AG04449 (cell line): ENCODE measurements around the gene VSIG8.

Experiments
- CTCF ChIA-PET: fragments of 350-600 bp; formaldehyde crosslinking; extraction: SDS; loops from one replicate; lab custom pipeline; 2021; ENCODE audit warnings: antibody characterized with exemption; lab: Yijun Ruan, JAX
- POLR2A ChIA-PET: fragments of 400-600, 350-600 bp; formaldehyde crosslinking; extraction: SDS; loops from one replicate; lab custom pipeline; 2020; ENCODE audit warnings: antibody characterized with exemption, inconsistent platforms; lab: Yijun Ruan, JAX
- DNase-seq: peaks from one replicate; pipeline ENCODE4 v3.0.0-alpha.2; 2010; ENCODE audit warnings: low read depth, low spot score
- H3K4me3 ChIP-seq: 2 replicates; pipeline ENCODE4 v1.5.1; 2011; ENCODE audit warnings: low read depth, mild to moderate bottlenecking, control low read depth, low read length
- TF ChIP-seq, protein P1 (sequence below): IDR thresholded peaks from one replicate; pipeline ENCODE4 v1.5.1; 2011; ENCODE audit warnings: mild to moderate bottlenecking, moderate library complexity, low read length, control low read depth, inconsistent platforms; ENCODE audit not compliant: insufficient read depth; ENCODE audit errors: missing control alignments

Gene VSIG8

GRCh38 chr1:159881622-159882526 is 19.4 kb upstream of the VSIG8 start:
- DNase-seq, result peak; percentile 83
- CTCF ChIA-PET, result interaction anchor here (0.9 to 5.7 kb wide), 7 partner anchors 9 to 125 kb away, joined by 4 to 89 read pairs (median 9); partner anchors contain the start of gene DUSP23
- no peak overlapping the region for H3K4me3 ChIP-seq
- POLR2A ChIA-PET, result interaction anchor here (0.7 to 1.4 kb wide), 3 partner anchors 8 to 83 kb away, joined by 3 read pairs; no protein-coding TSS in a partner anchor
- TF ChIP-seq, protein P1, sequence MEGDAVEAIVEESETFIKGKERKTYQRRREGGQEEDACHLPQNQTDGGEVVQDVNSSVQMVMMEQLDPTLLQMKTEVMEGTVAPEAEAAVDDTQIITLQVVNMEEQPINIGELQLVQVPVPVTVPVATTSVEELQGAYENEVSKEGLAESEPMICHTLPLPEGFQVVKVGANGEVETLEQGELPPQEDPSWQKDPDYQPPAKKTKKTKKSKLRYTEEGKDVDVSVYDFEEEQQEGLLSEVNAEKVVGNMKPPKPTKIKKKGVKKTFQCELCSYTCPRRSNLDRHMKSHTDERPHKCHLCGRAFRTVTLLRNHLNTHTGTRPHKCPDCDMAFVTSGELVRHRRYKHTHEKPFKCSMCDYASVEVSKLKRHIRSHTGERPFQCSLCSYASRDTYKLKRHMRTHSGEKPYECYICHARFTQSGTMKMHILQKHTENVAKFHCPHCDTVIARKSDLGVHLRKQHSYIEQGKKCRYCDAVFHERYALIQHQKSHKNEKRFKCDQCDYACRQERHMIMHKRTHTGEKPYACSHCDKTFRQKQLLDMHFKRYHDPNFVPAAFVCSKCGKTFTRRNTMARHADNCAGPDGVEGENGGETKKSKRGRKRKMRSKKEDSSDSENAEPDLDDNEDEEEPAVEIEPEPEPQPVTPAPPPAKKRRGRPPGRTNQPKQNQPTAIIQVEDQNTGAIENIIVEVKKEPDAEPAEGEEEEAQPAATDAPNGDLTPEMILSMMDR, result no peak

GRCh38 chr1:159880430-159880829 is 18.0 kb upstream of the VSIG8 start:
- CTCF ChIA-PET, result interaction anchor here (1.2 to 5.7 kb wide), 8 partner anchors 7 to 127 kb away, joined by 3 to 89 read pairs (median 8); partner anchors contain the start of gene DUSP23
- TF ChIP-seq, protein P1, result no peak
- no peak overlapping the region for H3K4me3 ChIP-seq
- POLR2A ChIA-PET, result interaction anchor here (1.4 kb wide), 1 partner anchor 9 kb away, joined by 3 read pairs; no protein-coding TSS in a partner anchor
- DNase-seq, result no peak

DNA sequence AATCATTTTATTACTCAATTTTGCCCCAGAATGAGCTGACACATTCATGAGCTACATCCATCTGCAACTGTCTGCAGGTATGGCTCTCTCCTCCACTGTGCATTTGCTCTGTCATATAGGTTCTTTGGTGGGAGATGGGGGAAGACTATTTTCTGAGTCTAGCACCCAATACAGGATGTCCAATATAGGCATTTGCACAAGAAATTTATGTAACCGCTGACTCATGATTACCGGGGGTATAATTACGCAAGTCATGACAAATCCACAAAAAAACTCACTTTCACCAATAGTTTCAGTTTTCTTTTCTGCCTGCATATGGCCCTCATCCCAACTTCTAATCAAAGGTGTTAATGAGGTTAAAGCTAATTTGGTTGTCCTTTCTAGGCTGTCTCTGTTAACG is 17.5 kb upstream of the VSIG8 start:
- ChIA-PET POLR2A (no interaction called here), CTCF (interaction anchor here (1.2 to 5.7 kb wide), 7 partner anchors 10 to 127 kb away, joined by 3 to 89 read pairs (median 9); partner anchors contain the start of gene DUSP23)
- no peak for DNase-seq
- TF ChIP-seq, protein P1, result no peak
- no peak overlapping the region for H3K4me3 ChIP-seq

- H3K4me3 ChIP-seq, result no peak overlapping the region
- TF ChIP-seq, protein P1, result no peak
- POLR2A ChIA-PET, result no interaction called here
- CTCF ChIA-PET, result interaction anchor here (0.8 to 5.7 kb wide), 6 partner anchors 10 to 128 kb away, joined by 3 to 89 read pairs (median 4); no protein-coding TSS in a partner anchor
- DNase-seq, result no peak
Measured at GRCh38 chr1:159879136-159879535, 16.7 kb upstream of the VSIG8 start.

DNA sequence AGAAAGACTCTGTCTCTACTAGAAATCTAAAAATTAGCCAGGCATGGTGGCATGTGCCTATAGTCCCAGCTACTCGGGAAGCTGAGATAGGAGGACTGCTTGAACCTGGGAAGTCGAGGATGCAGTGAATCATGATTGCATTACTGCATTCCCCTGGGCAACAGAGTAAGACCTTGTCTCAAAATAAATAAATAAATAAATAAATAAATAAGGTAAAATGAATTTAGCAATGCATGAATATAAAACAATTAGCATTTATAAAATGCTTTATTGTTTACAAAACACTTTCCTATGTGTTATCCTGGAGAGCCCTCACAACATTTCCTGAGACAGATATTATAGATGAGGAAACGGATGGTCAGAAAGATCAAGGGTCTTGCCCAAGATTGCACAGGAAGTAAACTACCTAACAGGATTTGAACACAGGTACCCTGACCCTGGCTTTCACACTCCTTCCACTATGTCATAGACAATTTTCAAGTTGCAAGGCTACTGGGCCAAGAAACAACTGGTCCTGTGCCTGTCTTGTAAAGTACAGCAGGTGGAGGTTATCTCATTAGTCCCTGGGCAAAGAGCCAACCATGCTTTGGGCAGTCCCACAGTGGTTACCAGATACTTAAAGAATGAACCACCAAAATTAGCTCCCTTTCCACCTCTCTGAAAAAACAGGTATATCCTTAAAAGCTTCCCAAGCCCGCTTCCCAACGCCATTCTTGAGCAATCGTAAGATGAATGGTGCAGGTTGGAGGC is 15.4 kb upstream of the VSIG8 start:
- DNase-seq, result no peak
- CTCF ChIA-PET, result interaction anchor here (1.1 to 5.7 kb wide), 5 partner anchors 9 to 130 kb away, joined by 4 to 89 read pairs (median 5); no protein-coding TSS in a partner anchor
- TF ChIP-seq, protein P1, result no peak

More for the DNA sequence above, 15.4 kb upstream of the VSIG8 start:
- POLR2A ChIA-PET, result no interaction called here
- no peak overlapping the region for H3K4me3 ChIP-seq
